A172 (cell line): ENCODE measurements around the gene LRRC56. TPM values are rescaled to one million over a fixed set of nuclear protein-coding genes. Genes with fewer than 3 reads are reported as not detected.

Experiments
- DNase-seq: peaks from one replicate; pipeline ENCODE4 v3.0.0-alpha.2; 2015; ENCODE audit warnings: low spot score
- total RNA-seq: library from RNA; depleted of rRNA; stranded (reverse); fragments of >200 nt; shearing (Covaris generic); gene quantifications from 2 replicates; pipeline ENCODE4 v1.2.3, GENCODE V29; 2014

The LRRC56 gene
- total RNA-seq, 1 experiment from 2014 or later = not detected

DNA sequence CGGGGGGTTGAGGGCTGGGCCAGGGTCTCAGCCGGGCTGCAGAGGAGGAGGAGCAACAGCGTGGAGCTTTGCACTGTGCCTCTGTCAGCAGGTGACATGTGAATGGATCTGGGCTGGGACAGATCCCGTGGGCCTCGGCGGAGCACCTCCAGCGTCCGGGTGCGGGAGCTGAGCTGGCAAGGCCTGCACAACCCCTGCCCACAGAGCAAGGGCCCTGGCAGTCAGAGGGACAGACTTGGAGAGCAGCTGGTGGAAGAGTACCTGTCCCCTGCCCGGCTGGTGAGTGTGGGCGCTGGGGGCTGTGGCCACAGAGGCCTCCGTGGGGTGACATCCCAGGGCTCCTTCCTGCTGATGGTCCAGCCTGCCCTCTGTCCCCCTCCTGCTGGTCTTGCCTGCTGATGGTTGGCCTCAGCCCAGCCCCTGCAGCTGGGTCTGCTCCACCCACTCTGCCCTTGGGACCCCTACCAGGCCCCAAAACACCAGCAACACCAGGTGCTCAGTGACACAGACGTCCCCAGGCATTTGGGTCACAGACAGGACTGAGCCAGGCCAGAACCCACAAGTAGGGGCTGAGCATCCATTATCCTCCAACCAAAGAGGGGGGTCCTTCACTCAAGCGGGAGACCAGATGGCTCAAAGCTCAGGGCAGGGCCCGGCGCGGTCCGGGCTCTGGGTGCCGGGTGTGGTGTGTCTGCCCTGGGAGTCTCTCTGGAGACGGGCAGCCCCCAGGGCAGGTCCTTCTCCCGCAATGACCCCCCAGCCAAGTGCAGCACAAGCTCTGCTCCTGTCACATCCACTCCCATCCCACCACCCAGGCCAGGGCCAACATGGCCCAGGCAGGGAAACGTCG, 3.5 kb downstream of the LRRC56 start:
- DNase-seq = no peak

DNA sequence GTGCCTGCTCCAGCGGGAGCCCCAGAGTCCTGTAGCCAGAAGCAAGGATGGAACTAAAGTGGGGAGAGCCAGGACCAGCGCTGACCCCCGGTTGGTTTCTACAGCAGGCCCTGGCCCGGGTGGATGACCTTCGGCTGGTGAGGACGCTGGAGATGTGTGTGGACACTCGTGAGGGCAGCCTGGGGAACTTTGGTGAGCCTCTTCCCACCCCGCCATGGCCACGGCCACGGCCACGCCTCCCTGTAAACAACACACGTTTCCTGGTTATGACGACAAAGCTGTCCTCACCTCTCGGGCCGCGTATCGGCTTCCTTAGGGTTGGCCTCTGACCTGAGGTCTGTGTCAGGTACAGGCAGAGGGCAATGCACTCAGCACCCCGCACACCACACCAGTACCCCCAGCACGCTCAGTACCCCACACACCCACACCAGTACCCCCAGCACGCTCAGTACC, 4.1 kb downstream of the LRRC56 start:
- no peak for DNase-seq

DNA sequence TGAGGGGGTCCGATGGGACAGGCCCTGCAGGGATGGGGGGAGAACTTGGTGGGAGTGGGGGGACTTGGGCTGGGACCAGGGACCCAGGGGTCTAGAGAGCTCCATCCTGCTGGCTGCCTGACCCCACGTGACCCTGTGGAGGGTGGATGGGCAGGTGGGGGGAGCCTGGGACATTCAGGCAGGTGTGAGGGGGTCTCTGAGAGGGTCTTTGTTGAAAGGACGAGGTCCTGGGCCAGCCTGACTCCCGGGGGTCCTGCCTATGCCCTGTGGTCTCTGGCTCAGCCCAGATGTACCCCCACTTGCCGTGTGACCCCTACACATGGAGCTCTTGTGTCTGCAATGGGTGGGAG, 7.5 kb downstream of the LRRC56 start:
- no peak for DNase-seq

DNA sequence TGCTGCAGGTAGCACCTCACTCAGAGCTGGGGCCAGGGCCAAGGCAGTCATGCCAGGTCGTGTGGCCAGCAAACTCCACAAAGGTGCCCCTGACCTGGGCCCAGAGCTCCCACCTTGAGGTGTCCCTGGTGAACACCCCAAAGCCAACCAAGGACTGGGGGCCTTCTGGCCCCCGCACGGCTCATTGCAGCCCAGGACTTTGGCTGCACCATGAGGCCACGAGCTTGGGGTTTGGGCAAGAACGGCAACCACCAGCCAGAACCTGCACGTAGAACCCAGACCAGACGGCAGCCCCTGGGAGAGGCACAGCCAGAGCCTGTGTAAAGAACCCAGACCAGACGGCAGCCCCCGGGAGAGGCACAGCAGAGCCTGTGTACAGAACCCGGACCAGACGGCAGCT, 7.8 kb downstream of the LRRC56 start:
- DNase-seq = no peak

DNA sequence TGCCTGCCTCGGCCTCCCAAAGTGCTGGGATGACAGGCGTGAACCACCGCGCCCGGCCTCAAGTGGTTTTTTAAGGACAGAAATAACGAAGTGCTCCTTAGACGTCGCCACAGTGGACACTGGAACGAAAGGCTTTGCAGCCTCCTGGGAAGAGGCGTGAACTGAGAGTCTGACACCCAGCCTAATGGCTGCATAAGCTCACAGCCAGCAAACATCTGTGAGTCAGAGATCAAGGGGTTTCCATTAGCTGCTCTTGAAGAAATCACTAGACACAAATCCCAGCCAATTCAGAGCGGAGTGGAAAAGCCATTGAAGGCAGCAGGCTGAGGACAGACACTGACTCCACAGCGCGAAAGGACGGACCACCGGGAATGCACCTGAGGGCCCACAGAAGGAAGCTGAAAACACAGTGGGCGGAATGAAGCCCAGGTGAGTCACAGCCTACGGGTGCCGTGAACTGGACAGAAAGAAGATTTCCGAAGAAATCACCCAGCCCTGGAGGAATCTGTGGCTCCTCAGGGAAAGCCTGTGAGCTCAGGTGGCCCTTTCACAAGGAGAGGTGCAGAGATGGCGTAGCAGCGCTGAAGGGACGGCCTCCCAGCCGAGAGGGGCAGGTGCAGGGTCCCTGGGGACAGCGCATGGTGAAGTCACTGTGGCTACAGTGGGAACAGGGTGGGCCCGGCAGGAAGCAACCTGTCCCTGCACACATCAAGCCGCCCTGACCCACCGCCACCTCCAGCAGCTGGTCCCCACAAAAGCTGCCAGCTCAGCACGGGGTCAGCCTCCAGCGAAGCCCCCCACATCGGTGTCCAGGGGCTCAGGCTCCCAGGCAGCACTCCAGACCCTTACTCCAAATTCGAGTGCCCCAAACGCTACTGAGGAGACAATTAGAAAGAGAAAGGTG, 11.6 kb downstream of the LRRC56 start:
- DNase-seq = no peak

GRCh38 chr11:550021-550745, 12.9 kb downstream of the LRRC56 start:
- no peak for DNase-seq

DNA sequence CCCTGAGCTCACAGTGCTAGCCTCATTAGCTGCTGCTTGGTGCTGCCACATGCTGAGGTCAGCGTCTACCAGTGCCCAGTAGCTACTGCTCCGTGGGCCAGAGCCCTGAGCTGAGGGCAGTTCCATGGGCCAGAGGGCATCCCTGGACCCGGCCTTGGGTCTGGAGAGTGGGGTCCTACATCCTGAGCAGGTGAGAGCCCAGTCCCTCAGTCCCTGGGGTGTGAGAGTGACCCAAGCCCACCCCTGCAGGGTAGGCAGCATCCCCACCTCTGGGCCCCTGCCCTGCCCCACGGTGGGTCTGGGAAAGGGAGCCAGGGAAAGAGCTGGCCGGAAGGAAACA, 13.4 kb downstream of the LRRC56 start:
- DNase-seq = no peak

DNA sequence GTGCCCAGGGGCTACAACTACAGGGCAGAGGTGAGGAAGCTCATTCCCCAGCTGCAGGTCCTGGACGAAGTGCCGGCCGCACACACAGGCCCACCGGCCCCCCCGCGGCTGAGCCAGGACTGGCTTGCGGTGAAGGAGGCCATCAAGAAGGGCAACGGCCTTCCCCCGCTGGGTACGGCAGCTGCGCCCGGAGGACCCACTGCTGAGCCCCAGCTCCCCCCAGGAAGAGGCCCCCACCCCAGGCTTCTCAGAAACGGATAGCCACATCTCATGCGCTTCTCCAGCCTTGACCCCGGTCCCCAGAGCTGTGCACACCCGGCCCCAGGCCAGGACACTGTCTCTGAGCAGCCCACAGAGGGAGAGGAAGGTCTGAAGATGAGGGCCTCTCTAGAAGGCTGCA, 13.8 kb downstream of the LRRC56 start:
- DNase-seq = no peak

DNA sequence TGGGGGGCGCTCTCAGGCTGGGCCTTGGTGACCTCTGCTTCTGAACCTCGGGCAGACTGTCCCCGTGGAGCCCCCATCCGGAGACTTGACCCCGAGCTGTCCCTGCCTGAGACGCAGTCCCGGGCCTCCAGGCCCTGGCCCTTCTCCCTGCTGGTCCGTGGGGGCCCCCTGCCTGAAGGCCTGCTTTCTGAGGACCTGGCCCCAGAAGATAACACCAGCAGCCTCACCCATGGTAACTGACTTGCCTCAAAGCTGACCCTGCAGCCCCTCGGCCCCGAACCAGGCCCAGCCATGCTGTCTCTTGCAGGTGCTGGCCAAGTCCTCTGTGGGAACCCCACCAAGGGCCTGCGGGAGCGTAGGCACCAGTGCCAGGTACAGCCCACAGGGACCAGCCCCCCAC, 14.3 kb downstream of the LRRC56 start:
- DNase-seq = no peak

- DNase-seq = no peak
These were observed 16.0 kb downstream of the LRRC56 start for GRCh38 chr11:553083-553987.

DNA sequence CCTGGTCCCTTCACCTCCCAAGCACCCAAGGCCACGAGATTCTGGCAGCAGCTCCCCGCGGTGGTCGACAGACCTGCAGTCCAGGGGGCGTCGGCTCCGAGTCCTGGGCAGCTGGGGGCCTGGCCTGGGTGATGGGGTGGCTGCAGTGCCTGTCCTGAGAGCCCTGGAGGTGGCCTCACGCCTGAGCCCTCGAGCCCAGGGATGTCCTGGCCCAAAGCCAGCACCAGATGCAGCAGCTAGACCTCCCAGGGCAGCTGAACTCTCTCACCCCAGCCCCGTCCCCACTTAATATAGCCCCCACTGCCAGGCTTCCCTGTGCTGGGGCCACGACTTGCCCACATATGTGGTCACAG, 16.6 kb downstream of the LRRC56 start:
- DNase-seq = no peak

DNA sequence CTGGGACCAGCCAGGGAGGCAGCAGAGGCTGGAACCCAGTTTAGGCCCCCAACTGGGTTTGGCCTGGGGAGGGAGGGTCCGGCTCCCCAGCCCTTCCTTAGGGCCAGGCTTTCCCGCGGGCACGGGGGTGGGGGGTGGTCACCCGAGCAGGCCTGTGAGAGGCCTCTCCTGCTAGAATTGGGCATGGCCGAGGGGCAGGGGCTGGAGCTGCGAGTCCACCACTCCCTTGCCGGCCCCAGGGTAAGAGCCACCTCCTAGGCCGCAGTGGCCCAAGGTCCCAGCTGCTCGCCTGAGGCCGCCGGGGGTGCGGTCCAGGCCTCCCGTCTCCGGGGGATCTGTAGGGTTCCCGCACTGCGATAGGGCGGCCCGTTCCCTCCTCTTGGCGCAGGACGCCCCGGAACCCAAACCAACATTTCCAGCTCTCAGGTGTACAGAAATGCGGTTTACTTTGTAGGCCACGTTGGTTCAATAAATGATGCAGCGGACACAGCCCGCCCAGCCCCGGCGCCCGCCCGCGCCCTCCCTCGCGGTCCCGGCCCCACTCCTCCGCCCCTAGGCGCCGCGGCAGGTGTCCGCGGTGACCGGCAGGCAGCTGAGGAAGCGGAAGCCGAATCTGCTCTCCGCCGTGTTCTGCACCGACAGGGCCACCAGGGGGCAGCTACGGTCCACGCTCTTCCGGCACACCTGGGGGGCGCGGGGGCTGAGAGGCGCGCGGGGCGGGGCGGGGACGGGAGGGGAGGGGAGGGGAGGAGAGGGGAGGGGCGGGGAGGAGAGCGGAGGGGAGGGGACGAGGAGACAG, 17.3 kb downstream of the LRRC56 start:
- peak; percentile 40 for DNase-seq

GRCh38 chr11:555227-555779, 18.0 kb downstream of the LRRC56 start:
- no peak for DNase-seq

GRCh38 chr11:555780-556661, 18.7 kb downstream of the LRRC56 start:
- no peak for DNase-seq

DNA sequence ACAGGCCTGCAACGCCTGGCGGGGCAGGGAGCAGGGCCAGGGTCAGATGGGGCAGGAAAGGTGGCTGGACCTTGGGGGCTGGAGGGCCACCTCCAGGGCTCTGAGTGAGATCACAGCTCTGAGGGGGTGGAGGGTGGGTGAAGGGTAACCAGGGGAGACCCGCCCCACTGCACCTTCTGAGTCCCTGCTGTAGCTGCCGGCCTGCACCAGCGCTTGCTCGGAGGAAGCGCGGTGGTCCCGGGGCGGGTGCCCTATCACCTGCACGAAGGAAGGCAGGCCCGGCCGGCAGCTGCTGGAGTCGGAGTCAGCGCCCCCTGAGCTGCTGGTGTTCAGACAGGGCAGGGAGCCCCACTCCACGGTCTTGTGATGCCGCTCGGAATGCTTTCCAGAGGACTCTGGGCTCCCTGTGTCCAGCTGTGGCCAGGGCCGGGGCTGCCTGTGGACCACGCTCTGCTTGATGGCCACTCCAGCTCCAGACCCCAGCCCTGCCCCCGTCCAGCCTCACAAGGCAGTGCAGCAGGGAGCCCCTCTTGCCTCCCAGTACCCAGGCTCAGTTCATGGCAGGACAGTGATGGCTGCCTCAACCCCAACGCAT, 19.4 kb downstream of the LRRC56 start:
- DNase-seq = no peak

DNA sequence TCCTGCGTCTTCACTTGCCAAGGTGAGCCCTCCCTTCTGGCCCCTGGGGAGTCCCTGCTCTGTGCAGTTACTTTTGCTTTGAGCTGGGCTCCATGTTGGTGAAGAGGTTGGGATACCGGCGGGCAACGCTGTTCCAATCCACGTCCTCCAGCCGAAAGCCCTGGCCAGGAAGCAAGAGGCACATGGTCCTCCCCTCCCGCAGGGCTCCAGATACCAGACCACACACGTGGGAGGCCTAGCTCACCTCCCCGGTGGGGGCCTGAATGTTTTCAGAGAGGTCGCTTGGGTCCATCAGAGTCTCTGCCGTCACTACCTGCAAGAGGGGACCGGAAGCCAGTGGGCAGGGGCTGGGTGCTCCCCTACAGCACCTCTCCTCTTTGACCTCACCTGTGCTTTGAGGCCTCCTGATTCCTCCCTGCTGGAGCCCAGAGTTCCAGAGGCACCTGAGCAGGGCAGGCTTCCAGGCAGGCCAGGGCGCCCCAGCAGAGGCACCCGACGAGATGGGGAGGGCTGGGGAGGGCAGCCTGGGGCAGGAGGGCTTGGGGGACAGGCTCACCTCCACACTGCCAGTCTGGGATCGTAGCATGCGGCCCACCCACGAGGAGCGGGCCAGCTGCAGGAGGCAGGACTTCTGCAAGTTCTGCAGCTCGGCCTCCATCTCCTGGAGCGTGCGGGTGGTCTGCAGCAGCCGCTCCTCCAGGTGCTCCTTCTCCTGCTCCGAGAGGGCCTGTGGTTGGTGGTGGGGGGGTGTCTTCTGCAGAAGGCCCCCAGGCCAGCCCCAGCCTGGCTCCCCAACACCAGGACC, 20.2 kb downstream of the LRRC56 start:
- DNase-seq = no peak

- no peak for DNase-seq
These were observed 21.2 kb downstream of the LRRC56 start for GRCh38 chr11:558503-558902.
